ENCODE results near the gene PHLDA1. TPM values are rescaled to one million over a fixed set of nuclear protein-coding genes. Genes with fewer than 3 reads are reported as not detected.

The PHLDA1 gene
- total RNA-seq, 2 experiments from 2014 or later = 6.5 TPM

DNA sequence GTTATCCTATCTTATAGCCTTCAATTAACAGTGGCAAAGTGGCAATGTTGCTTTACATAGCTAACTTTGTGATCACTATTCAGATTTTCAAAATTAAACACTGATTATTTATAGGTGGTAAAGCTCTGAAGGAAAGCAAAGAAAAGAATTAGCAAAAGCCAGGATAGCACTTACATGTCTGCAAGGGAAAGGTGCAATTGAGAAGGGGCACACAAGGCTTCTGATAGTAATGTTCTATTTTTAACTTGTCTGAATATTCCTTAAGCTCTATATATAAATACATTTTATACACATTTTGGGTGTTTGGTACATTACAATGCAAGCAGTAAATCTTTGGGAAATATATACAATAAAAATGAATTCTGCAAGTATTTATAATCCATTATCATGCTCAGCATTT, 42.0 kb upstream of the PHLDA1 start:
- Mint-ChIP-seq H3K27ac (no peak overlapping the region), H3K4me3 (no peak overlapping the region), H3K27me3 (no peaks in the 10 kb centered on the region), H3K4me1 (ENCODE audit: low read depth) (peaks cover 88% of the 10 kb centered on the region), H3K9me3 (no peaks in the 10 kb centered on the region), H3K36me3 (ENCODE audit: low read depth) (peaks cover 63% of the 10 kb centered on the region)
- Histone ChIP-seq H3K27me3 (ENCODE audit: control insufficient read depth in 1 of 2, insufficient read depth in 2 of 2, low read length in 2 of 2) (no peaks in the 10 kb centered on the region), H3K36me3 (ENCODE audit: insufficient read depth, low read length) (peaks cover 29% of the 10 kb centered on the region), H3K4me1 (ENCODE audit: insufficient read depth, low read length) (peaks cover 7% of the 10 kb centered on the region), H3K27ac (ENCODE audit: low read depth in 1 of 2, low read length in 2 of 2) (no peak overlapping the region), H3K9me3 (ENCODE audit: control insufficient read depth in 1 of 2, insufficient read depth in 1 of 2, low read length in 2 of 2) (no peaks in the 10 kb centered on the region), H3K4me3 (ENCODE audit: low read length) (no peak overlapping the region)
- intact Hi-C loops (cut with DNase I, micrococcal nuclease) = no loop called here
- TF ChIP-seq, protein P1, sequence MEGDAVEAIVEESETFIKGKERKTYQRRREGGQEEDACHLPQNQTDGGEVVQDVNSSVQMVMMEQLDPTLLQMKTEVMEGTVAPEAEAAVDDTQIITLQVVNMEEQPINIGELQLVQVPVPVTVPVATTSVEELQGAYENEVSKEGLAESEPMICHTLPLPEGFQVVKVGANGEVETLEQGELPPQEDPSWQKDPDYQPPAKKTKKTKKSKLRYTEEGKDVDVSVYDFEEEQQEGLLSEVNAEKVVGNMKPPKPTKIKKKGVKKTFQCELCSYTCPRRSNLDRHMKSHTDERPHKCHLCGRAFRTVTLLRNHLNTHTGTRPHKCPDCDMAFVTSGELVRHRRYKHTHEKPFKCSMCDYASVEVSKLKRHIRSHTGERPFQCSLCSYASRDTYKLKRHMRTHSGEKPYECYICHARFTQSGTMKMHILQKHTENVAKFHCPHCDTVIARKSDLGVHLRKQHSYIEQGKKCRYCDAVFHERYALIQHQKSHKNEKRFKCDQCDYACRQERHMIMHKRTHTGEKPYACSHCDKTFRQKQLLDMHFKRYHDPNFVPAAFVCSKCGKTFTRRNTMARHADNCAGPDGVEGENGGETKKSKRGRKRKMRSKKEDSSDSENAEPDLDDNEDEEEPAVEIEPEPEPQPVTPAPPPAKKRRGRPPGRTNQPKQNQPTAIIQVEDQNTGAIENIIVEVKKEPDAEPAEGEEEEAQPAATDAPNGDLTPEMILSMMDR (IDR thresholded peaks at IDR 0.05) = no peak
- DNase-seq (no peak), ATAC-seq (ENCODE audit: poor library complexity) (no peak)
- POLR2A ChIA-PET = no interaction called here
- CTCF ChIA-PET = no interaction called here

DNA sequence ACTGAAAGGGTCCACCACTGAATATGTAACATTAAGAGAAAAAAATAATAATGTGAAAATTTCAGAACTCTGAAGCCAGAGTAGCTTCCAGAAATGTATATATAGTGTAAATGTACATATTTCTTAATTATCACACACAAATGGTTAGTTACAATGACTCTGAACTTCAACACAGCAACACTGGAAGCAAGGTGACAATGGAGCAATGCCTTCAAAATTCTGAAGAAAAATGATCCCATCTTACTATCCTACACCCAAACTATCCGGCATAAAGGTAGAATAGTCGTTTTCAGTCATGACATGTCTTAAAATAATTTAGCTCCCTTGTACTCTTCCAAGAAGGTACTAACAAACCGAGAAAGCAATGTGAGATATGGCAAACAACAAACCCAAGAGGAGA, 41.0 kb upstream of the PHLDA1 start:
- Mint-ChIP-seq H3K4me3 (no peak overlapping the region), H3K27ac (no peak overlapping the region), H3K27me3 (no peaks in the 10 kb centered on the region), H3K9me3 (no peaks in the 10 kb centered on the region), H3K4me1 (ENCODE audit: low read depth) (peaks cover 86% of the 10 kb centered on the region), H3K36me3 (ENCODE audit: low read depth) (peaks cover 66% of the 10 kb centered on the region)
- ChIA-PET CTCF (no interaction called here), POLR2A (no interaction called here)
- ATAC-seq (ENCODE audit: poor library complexity) (no peak), DNase-seq (no peak)
- intact Hi-C loops (cut with DNase I, micrococcal nuclease) = no loop called here
- no peaks in the 10 kb centered on the region for H3K27me3 ChIP-seq (ENCODE audit: control insufficient read depth in 1 of 2, insufficient read depth in 2 of 2, low read length in 2 of 2)
- peaks cover 37% of the 10 kb centered on the region for H3K36me3 ChIP-seq (ENCODE audit: insufficient read depth, low read length)
- peaks cover 6% of the 10 kb centered on the region for H3K4me1 ChIP-seq (ENCODE audit: insufficient read depth, low read length)
- TF ChIP-seq, protein P1 (IDR thresholded peaks at IDR 0.05) = no peak
- H3K27ac ChIP-seq (ENCODE audit: low read depth in 1 of 2, low read length in 2 of 2) = no peak overlapping the region
- H3K9me3 ChIP-seq (ENCODE audit: control insufficient read depth in 1 of 2, insufficient read depth in 1 of 2, low read length in 2 of 2) = no peaks in the 10 kb centered on the region
- no peak overlapping the region for H3K4me3 ChIP-seq (ENCODE audit: low read length)

DNA sequence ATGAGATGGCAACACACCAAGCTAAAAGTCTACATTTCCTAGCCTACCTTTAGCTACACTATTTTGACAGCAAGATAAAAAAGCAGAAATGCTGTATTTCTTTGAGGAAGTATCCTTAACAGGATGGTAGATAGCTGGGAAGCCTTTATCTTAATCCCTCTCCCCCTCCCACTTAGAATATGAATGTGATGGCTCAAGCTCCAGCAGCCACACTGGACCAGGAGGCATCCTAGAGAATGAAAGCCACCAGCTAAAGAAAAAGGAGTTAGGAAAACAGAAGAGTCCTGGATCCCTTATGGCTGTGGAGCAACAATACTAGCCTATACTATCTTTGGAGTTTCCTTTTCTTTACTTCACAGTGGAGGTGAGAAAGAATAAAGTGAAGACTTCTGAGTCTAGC, 37.8 kb upstream of the PHLDA1 start:
- peaks cover 88% of the 10 kb centered on the region for H3K36me3 Mint-ChIP-seq (ENCODE audit: low read depth)
- H3K36me3 ChIP-seq (ENCODE audit: insufficient read depth, low read length) = peaks cover 67% of the 10 kb centered on the region
- intact Hi-C loops (cut with DNase I, micrococcal nuclease) = no loop called here
- H3K9me3 Mint-ChIP-seq = peaks cover 11% of the 10 kb centered on the region
- TF ChIP-seq, protein P1 (IDR thresholded peaks at IDR 0.05) = no peak
- H3K9me3 ChIP-seq (ENCODE audit: control insufficient read depth in 1 of 2, insufficient read depth in 1 of 2, low read length in 2 of 2) = peaks cover 0 to 12% of the 10 kb centered on the region in 2 experiments
- no peak overlapping the region for H3K4me3 Mint-ChIP-seq
- peaks cover 76% of the 10 kb centered on the region for H3K4me1 Mint-ChIP-seq (ENCODE audit: low read depth)
- DNase-seq = no peak
- CTCF ChIA-PET = interaction anchor here (0.6 kb wide), 1 partner anchor 39 kb away, joined by 3 read pairs; no protein-coding TSS in a partner anchor
- no peaks in the 10 kb centered on the region for H3K27me3 ChIP-seq (ENCODE audit: control insufficient read depth in 1 of 2, insufficient read depth in 2 of 2, low read length in 2 of 2)
- ATAC-seq (ENCODE audit: poor library complexity) = no peak
- H3K4me1 ChIP-seq (ENCODE audit: insufficient read depth, low read length) = no peaks in the 10 kb centered on the region
- H3K27ac ChIP-seq (ENCODE audit: low read depth in 1 of 2, low read length in 2 of 2) = no peak overlapping the region
- peak overlapping the region; percentile 41 for H3K27ac Mint-ChIP-seq
- no peak overlapping the region for H3K4me3 ChIP-seq (ENCODE audit: low read length)
- no peaks in the 10 kb centered on the region for H3K27me3 Mint-ChIP-seq
- POLR2A ChIA-PET = no interaction called here

All from CD4-positive, alpha-beta T cell (primary cell).